ENCODE data around the gene CTDSPL.

The CTDSPL gene

DNA sequence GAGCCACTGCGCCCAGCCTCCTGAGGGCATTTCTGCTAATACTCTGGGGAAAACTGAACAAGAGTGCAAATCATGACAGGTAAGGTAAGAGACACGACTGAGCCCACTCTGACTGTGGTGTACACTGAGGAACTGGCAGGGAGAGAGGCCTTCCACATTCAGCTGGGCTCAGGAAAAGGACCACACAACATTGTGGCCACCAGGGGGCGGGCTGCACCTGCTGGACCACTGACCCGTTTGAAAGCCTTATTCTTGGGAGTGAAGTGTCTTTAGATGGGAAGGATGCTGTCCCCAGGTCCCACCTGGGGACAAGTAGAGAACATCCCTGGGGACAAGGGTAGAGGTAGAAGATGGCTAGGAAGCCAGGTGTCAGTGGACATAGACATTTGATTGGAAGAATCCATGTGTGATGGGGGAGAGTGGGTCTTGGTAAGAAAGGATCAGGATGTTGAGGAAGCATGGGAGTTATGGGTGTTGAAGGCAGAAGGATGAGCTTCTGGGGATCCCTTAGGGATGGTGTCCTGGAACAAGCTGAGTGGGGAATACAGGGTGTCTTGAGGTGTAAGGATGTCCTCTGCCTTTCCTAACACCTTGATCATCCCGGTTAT is 6.2 kb upstream of the CTDSPL start:
- DNase-seq, result peak in 1 of 2 experiments; percentile 73

DNA sequence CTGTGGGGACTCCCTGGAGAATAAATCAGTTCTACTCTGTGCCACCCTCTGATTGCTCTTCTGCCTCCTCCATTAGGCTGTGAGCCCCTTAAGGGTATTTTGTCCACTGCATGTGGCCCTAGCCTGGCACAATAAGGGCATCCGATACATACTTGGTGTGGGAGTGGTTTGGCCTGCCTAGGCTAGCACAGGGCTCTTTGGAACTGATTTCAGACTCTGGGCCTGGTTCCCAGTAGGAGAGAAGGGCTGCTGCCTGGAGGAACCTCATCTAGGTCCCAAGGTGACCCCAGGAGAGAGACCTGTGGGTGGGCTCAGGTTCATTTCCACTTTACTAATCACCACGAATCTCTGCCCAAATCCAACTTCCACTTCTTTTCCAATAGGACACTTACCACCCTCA is 5.3 kb upstream of the CTDSPL start:
- no peak for DNase-seq

DNA sequence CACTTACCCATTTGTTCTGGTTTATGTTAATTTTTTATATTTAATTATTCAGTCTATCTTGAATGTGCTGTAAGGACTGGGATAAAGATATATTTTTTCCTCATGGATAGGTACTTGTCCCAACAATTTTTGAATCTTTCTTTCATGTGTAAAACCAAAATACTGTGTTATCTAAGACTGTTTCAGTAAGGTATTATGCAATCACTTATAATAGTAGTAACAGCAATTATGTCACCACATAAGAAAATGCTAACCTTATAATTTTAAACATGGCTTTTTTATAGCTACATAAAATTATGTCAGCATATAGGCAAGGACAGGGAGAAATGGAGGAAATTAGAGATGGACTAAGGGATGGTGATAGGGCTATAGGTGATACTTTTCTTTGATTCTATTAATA is 2.9 kb upstream of the CTDSPL start:
- no peak for DNase-seq

DNA sequence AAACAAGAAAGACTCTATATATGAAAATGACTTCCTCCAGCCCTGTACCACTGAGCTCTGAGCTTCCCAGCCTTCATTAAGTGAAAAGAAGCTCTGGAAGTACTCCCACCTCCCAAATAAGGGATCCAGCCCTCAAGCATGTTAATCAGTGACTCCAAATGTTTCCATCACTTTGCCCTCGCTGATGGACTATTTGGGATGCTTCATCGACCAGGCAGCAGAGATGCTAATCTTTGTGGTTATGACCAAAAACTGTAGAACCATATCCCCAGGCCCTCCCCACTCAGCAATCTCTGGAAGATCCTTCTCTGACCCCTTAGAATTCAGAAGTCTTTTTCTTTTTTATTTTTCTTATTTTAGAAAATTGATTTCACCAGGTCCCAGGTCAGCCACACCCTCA is 2.3 kb upstream of the CTDSPL start:
- no peak for DNase-seq

DNA sequence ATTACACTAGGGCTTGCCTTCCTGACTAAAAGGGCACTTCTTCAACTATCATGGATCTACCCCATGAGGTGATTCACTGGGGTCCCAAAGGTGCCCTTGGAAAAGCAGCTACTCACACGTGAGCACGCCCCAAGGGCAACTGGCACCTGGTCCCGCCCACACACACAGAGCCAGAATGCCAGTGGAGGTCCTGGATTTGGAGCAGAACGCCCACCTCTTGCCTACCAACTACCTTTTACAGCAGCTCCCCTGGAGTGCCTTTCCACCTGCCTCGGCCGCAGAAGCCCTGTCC is 1.8 kb upstream of the CTDSPL start:
- DNase-seq, result no peak

DNA sequence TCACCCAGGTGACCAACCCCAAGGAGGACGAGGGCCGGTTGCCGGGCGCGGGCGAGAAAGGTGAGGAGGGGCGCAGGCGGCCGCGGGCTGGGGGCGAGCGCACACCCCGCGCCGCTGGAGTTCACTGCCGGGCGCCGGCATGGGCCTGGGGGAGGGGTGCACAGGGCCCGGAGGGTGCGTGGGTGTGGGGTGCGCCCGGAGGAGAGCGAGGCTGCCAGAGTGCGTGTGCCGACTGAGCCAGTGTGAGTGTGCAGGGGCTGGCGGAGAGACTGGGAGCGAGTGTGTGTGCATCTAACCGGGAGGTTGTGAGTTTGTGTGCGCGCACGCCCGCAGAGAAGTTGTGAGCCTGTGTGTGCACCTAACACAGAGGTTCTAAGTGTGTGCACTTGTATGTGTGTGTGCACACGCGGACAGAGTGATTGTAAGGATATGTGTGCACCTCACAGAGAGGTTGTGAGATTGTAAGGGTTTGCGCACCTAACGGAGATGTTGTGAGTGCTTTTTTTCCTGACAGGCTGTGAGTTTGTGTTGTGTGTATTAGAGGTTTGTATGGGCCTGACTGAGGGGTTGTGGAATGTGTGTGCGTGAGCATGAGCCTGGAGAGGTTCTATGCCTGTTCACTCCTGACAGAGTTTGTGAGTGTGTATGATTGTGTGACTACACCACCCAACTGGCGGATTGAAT is 681 bp downstream of the CTDSPL start:
- no peak for DNase-seq

DNA sequence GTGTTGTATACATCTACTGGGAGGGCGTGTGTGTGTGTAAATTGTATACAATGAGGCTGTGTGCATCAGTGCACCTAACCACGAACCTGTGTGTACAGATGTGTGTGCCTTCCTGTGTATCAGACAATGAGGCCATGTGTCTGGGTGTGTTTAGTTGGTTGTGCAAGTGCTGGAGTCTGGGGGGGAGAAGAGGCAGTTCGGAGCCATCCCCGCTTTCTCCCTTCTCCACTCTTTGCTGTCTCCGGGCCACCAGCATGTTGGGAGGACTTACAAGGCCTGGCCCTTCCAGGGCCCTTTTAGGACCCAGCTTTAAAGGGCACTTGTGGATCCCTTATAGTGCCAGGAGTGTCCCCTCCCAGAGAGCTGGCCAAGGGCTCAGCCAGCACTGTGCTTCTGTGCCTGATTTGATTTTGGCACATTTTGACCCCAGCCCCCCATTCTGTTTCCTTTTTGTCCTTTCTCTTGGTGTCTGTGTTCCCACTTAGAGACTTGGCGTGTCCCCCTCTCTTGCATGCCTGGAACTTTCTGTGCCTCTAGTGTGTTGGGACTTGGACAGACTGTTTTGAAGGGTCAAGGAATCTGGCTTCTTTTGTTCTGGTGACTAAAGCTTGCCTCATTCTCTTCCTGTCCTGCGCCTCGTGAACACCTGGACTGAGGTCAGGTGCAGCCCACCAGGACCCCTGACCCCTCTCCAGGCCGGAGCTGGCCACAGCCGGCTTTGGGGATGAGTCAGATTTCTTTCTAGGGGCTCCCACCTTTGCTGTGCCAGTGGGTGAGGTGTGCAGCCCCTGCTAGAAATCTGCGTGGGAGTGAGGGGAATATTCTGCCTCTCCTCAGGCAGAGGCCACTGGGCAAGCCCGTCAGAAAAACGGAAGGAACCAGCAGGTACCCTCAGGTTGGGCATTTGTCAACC is 1.5 kb downstream of the CTDSPL start:
- peak in 1 of 2 experiments; percentile 46 for DNase-seq

DNA sequence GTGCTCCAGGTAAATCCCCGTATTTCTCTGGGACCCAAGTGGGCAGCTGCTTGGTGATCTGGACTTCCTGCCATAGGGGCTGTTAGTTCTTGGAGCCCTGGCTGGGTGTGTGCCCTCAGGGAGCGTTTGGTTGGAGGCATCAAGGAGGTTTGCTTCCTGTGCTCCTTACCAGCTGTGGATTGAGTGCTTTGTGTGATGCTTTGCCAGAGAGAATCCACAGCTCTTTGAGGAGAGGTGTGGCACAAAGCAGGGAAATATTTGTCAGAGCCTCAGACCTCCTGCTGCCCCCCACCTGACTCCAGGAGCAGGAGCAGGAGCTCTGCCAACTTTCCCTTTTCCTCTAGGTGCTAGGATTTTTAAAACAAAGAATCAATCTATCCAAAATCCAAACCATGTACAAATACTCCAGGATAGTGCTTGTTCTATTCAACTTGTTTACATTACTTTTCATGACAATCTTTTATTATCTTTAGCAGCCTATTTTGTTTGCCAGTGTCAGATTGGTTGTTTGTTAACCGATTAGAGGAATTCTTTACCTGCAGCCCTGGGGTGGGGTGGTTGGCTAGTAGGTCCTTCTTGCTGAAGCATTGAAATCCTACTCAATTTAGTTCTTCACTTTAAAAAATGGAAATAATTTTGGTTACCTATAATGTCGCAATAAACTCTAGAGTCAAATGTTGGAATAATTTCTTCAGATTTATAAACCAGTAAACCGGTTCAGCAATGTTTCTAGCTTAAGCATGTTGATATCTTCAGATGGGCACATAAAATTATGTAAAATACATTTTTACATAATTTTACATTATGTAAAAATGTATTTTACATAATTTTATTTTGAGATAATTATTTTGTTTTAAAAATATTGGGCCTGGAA is 2.5 kb downstream of the CTDSPL start:
- peak in 1 of 2 experiments; percentile 34 for DNase-seq

DNA sequence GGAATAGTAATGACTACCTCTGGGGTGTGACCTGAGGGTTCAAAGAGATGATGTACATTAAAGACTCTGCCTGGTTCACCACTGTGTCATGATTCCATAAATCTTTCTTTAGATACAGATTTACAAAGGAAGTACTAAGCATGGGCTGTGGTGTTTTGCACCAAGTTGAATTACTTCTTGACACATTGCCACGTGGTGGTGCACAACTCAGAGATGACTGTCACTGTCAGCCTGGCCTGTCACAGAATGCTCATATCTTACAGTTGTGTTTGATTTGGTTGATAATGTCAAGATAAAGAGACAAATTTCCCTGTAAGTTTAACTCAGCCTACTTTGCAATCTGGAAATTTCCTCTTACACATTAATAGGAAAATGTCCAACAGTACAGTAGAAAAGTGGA is 3.2 kb downstream of the CTDSPL start:
- DNase-seq, result no peak

DNA sequence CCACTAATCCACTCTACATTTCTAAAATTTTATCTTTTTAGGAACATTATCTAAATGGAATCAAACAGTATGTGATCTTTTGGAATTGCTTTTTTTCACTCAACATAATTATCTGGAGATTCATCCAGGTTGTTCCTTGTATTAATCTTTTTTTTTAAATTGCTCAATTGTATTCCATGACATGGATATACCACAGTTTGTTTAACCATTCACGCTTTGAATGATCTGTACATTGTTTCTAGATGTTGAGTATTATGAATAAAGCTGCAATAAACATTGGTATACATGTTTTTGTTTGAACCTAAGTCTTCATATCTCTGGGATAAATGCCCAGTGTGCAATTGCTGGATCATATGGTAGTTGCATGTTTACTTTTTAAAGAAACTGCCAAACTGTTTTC is 5.5 kb downstream of the CTDSPL start:
- DNase-seq, result no peak

DNA sequence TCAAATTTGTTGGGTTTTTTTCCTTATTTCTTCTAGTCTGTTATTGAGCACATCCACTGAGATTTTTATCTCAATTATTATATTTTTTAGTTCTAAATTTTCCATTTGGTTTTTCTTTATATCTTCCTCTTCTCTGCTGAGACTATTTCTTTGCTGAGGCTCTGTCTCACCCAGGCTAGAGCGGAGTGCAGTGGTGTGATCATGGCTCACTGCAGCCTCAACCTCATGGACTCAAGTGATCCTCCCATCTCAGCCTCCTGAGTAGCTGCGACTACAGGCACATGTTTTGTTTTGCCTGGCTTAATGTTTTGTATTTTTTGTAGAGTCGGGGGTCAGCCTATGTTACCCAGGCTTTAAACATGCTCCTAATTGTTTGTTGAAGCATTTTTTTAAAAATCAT is 10.2 kb downstream of the CTDSPL start:
- DNase-seq, result no peak

DNA sequence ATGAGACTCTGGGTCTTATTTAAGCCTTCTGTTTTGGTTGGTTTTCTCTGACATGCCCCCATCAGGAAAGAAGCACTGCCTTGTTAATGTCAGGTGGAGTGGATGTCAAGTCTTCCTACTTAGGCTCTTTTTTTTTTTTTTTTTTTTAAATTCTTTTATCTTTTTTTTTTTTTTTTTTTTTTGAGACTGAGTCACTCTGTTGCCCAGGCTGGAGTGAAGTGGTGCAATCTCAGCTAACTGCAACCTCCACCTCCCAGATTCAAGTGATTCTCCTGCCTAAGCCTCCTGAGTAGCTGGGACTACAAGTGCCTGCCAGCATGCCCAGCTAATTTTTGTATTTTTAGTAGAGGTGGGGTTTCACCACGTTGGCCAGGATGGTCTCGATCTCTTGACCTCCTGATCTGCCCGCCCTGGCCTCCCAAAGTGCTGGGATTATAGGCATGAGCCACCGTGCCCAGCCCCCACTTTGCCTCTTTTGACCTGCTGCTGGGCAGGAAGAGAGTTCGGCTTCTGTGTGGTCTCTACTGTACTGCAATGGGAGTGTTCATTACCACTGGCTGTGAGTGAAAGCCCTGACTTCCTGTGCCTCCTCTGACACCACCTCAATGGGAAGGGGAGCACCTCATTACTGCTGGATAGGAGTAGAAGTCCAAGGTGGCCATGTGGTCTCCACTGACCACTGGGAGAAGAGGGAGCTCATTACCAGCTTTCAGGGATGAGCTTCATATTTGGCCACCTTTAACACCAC is 10.9 kb downstream of the CTDSPL start:
- no peak for DNase-seq

DNA sequence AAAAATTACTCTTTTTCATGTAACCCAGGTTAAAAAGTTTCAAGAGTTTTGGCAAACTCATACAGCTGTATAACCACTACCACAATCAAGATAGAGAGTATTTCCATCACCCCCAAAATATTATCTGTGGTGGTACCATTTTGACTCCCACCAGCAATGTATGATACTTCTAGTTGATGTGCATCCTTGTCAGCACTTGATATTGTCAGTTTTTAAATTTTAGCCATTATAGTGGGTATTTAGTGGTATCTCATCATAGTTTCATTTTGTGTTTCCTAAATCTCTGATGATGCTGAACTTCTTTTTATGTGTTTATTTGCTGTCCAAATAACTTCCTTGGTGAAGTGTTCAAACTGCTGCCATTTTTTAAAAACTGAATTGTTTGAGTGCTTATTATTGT is 14.6 kb downstream of the CTDSPL start:
- no peak for DNase-seq

DNA sequence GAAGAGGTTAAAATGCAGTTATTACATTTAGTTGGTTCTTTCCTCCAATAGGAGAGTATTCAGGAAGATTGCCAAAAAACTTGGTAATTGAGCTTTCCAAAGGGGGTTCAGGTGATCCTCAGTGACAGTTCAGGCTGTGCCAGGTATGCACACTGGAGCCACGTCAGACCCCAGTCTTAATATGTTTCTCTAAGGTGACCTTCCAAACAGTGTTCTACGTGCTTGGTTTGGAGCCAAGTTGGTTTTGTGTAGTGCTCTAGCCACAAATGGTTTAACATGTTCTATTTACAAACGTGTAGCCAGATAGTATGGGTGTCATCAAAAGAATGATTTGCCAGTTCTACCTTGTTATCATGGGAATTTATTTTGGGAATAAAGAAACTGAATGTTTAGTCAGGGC is 21.0 kb downstream of the CTDSPL start:
- no peak for DNase-seq

DNA sequence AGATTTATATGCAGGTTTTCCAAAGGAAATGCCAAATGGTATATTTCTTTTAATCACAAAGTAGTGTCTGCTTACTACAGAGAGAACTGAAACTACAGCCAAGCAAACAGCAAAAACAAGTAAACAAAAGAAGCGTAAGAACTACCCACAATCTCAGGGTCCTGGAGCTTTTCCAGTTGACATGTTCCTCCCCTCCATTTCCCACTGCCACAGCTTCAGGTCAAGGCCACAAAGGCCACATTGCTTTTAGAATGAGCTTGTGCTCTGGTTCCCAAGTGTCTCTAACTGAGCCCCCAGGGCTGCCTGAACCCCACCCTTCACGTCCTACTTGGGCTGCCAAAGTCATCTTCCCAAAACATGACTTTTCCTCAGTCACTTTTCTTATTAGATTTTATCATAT is 24.1 kb downstream of the CTDSPL start:
- no peak for DNase-seq

DNA sequence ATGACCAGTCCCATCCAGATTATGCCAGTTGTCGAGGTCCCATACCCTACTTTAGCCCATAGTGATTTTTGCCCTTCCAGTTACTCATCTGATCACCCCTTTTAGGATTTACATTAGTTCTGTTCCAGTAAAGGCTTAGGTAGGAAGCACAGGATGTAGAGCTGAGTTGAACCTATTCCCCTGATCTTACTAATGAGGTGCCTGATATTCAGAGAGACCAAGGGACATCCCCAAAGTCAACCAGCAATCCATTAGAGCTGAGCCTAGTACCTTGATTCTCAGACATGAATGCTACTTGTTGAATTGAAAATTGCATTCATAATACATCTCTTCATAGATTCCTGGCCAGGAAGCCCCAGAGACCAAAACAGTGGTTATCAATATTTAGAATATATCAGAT is 24.7 kb downstream of the CTDSPL start:
- DNase-seq, result no peak

DNA sequence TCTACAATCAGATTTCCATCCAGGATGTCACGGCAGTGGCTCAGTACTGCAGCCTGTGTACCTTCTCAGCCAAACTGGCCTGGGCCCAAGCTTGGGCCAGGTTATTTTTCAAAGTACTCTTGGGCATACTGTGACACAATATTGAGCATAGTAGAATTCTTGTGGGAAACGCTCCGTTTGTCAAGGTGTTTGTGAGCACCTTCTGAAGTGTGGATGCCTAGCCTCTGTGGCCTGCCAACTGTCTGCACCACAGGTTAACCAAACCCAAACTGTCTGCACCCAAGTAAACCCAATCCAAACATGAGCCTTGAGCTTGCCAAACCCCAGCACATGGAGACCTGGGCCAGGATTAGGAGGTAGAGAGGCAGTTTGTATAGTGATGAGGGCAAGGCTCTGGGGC is 25.4 kb downstream of the CTDSPL start:
- DNase-seq, result no peak

DNA sequence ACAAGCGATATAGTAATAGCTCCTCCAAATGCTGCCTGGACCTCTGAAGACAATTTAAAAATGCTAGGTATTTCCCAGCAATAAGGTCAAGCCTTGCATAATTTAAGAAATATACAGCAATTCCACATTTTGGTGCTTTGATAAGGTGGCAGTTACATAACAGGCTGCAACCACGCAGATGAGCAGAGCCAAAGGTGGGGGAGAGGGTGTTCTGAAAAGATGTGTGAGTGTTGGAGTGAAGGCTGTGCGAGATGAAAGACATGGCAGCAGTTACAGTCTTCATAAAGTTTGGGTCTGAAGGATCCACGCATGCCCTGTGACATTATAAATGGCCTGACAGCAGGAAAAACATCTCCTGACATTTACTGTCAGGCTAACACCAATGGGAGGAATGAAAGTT is 26.1 kb downstream of the CTDSPL start:
- DNase-seq, result no peak

DNA sequence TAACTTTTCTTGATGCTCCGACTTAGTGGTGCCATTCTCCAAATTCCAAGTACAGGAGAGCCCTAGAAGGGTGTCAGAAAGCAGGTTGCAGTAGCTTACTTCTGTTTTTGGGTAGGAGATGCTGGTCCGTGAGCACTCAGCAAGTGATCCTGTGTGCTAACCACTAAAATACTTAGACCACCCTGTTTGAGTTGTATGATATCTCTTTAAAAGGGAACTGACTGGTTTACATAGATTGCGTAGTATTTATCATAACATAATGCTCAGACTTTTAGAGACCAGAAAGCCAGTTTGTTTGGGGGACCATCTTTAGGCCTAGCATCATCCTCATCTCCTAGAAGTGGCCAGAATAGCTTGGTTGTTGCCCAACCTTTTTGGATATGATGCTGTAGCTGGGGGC is 26.7 kb downstream of the CTDSPL start:
- no peak for DNase-seq

DNA sequence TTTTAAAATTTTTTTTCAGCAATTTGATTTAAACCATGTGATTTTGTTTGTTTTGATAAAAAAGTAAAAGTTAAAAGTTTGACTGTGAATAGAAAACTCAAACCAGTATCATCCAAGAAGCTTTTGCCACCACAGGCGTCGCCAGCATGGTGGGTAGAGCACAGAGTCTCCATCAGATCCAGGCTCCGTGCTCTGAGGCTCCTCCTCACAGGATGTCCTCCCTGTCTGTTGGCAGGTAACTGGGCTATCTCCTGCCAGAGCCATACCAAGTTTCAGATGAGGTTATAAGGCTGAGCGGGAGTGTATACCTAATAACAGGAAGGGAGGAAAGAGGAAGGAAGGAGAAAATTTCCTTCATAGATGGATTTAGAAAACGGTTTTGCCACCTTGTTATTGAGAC is 28.8 kb downstream of the CTDSPL start:
- no peak for DNase-seq

DNA sequence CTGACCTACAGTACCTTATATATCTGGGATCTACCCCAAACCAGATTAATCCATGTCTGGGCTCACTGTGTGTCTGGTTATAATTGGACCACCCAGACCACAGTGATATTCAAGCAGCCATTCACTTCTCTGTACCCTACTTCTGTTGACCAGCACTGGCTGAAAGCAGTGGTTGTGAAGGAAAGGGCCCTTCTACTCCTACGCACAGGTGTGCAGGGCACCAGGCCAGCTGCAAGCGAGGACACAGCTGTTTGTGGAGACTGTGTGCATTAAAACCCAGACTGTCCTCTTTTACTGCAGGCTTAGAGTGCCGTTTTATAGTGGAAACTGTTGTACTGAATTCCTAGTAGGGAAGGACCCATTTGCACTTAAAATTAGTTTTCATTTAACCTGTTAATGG is 29.5 kb downstream of the CTDSPL start:
- DNase-seq, result no peak

DNA sequence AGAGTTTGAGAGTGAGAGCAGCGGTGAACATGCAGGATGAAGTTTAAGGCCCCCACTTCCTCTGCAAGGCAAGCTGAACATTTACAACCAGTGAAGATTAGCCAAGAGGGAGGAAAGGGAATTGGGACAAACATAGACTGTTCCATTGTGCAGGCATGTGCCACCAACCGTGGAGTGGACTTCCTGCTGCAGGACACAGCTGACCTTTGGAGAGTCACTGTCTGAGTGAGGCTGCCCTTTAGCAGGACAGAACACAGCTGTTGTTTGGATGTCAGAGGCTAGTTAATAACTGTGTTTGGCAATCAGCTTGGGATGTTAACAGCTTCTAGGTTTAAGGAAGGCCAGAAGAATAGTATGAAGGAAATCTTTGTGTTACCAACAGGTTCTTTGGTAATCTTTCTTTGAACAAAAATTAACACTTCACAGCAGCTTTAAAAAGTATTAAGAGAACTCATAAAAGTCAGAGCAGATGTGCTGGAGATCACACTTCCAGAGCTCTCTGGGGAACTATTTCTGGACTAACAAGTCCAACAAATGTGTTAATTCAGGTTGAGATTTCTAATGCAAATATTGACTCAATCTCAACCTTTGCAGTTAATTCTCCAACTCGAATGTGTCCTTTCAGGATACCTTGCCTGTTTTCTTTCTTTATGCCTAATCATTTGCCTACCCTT is 31.4 kb downstream of the CTDSPL start:
- DNase-seq, result no peak

Data from SW 1271 (cell line).